Measurements from ENCODE around the gene C15orf39. TPM values are rescaled to one million over a fixed set of nuclear protein-coding genes. Genes with fewer than 3 reads are reported as not detected.
"Not testable (repeated sequence)": the region's sequence is repeated elsewhere in the genome, so short reads cannot be mapped to it uniquely, and the experiment has no call there.

The C15orf39 gene
- total RNA-seq, 2 donors from 2014 or later = 5.9 to 16.4 TPM

- not testable (repeated sequence) for DNase-seq (ENCODE audit: low spot score); H3K4me3 ChIP-seq; H3K27ac ChIP-seq; H3K9me3 ChIP-seq; H3K4me1 ChIP-seq; H3K27me3 ChIP-seq; H3K36me3 ChIP-seq
Measured at GRCh38 chr15:75259873-75260272, 58.2 kb downstream of the C15orf39 start.

Other genes with a start within 250 kb of the C15orf39 start
- gene RPP25, start 245.1 kb upstream of the C15orf39 start, total RNA-seq = 1 to 10 TPM; 4.3 to 9.4 TPM
- 1 to 10 TPM; 4.0 to 7.5 TPM for gene SCAMP5, start 206.3 kb upstream of the C15orf39 start, total RNA-seq
- 10 to 100 TPM; 10.6 to 11.5 TPM for gene PPCDC, start 178.3 kb upstream of the C15orf39 start, total RNA-seq
- not detected for gene GOLGA6C, start 56.5 kb downstream of the C15orf39 start, total RNA-seq
- gene GOLGA6D, start 81.0 kb downstream of the C15orf39 start, total RNA-seq = not detected
- gene COMMD4, start 134.2 kb downstream of the C15orf39 start, total RNA-seq = 10 to 100 TPM; 47.2 to 52.4 TPM
- 10 to 100 TPM in 1 of 2 donors, 1 to 10 TPM in 1; 6.0 to 11.7 TPM for gene NEIL1, start 145.2 kb downstream of the C15orf39 start, total RNA-seq
- 10 to 100 TPM; 63.2 to 81.8 TPM for gene MAN2C1, start 166.7 kb downstream of the C15orf39 start, total RNA-seq
- 10 to 100 TPM; 16.0 to 25.5 TPM for gene SIN3A, start 249.8 kb downstream of the C15orf39 start, total RNA-seq

Data from right atrium auricular region (tissue), 2 donors.